Kasumi-1 (cell line): ENCODE data around the gene GALNT11.
"Not testable (repeated sequence)": the region's sequence is repeated elsewhere in the genome, so short reads cannot be mapped to it uniquely, and the experiment has no call there.

Experiments used
- DNase-seq, 2 experiments: peaks; one replicate each; lab custom pipeline; 2025; lab: John Stamatoyannopoulos, UW

GALNT11 gene

GRCh38 chr7:152027491-152028365, 2.3 kb downstream of the GALNT11 start:
- not testable (repeated sequence) for DNase-seq

- peak; percentile 62 to 64 for DNase-seq
These were observed 4.6 kb downstream of the GALNT11 start for GRCh38 chr7:152030059-152030458.

GRCh38 chr7:152030639-152031038, 5.2 kb downstream of the GALNT11 start:
- DNase-seq: peak in 1 of 2 experiments; percentile 19

GRCh38 chr7:152035817-152036216, 10.3 kb downstream of the GALNT11 start:
- DNase-seq: no peak

- not testable (repeated sequence) for DNase-seq
These were observed 12.9 kb downstream of the GALNT11 start for GRCh38 chr7:152038410-152038809.

GRCh38 chr7:152043086-152043485, 17.6 kb downstream of the GALNT11 start:
- not testable (repeated sequence) for DNase-seq

GRCh38 chr7:152044909-152045308, 19.4 kb downstream of the GALNT11 start:
- DNase-seq: not testable (repeated sequence)

- DNase-seq: no peak
These were observed 21.1 kb downstream of the GALNT11 start for GRCh38 chr7:152046531-152046930.

GRCh38 chr7:152048051-152048450, 22.6 kb downstream of the GALNT11 start:
- no peak for DNase-seq

GRCh38 chr7:152050547-152050971, 25.1 kb downstream of the GALNT11 start:
- DNase-seq: no peak

- DNase-seq: no peak
These were observed 26.5 kb downstream of the GALNT11 start for GRCh38 chr7:152051968-152052367.

GRCh38 chr7:152052771-152053170, 27.3 kb downstream of the GALNT11 start:
- no peak for DNase-seq

- DNase-seq: no peak
These were observed 29.1 kb downstream of the GALNT11 start for GRCh38 chr7:152054367-152055230.

GRCh38 chr7:152056621-152057274, 31.3 kb downstream of the GALNT11 start:
- no peak for DNase-seq

- no peak for DNase-seq
These were observed 33.8 kb downstream of the GALNT11 start for GRCh38 chr7:152059311-152059710.

GRCh38 chr7:152061086-152061485, 35.6 kb downstream of the GALNT11 start:
- DNase-seq: not testable (repeated sequence)

GRCh38 chr7:152063192-152063591, 37.7 kb downstream of the GALNT11 start:
- not testable (repeated sequence) for DNase-seq

- not testable (repeated sequence) for DNase-seq
These were observed 38.3 kb downstream of the GALNT11 start for GRCh38 chr7:152063821-152064220.

GRCh38 chr7:152065800-152066344, 40.4 kb downstream of the GALNT11 start:
- not testable (repeated sequence) for DNase-seq

GRCh38 chr7:152072421-152072820, 46.9 kb downstream of the GALNT11 start:
- no peak for DNase-seq

GRCh38 chr7:152073352-152073751, 47.9 kb downstream of the GALNT11 start:
- DNase-seq: no peak

- no peak for DNase-seq
These were observed 49.2 kb downstream of the GALNT11 start for GRCh38 chr7:152074673-152075072.
